ENCODE results near the gene ENHO.

Gene ENHO

GRCh38 chr9:34505370-34506120 is 17.2 kb downstream of the ENHO start:
- no peak overlapping the region for H3K4me3 ChIP-seq (ENCODE audit: low read depth, low read length)
- in situ Hi-C loops (cut with HindIII; ENCODE audit: low sequenced_read_pairs), result loop anchor here (10.0 kb wide), 2 partner anchors 81 to 109 kb away; partner anchors contain the start of gene RPP25L
- no peak for TF ChIP-seq CTCF (IDR thresholded peaks at IDR 0.05; ENCODE audit: low read depth, low read length, missing control alignments)
- DNase-seq (ENCODE audit: low read depth), result no peak

GRCh38 chr9:34503406-34503805 is 19.4 kb downstream of the ENHO start:
- in situ Hi-C loops (cut with HindIII; ENCODE audit: low sequenced_read_pairs), result loop anchor here (10.0 kb wide), 2 partner anchors 79 to 111 kb away; partner anchors contain the start of gene RPP25L
- no peak for TF ChIP-seq CTCF (IDR thresholded peaks at IDR 0.05; ENCODE audit: low read depth, low read length, missing control alignments)
- DNase-seq (ENCODE audit: low read depth), result no peak
- H3K4me3 ChIP-seq (ENCODE audit: low read depth, low read length), result no peak overlapping the region

GRCh38 chr9:34502891-34503290 is 19.9 kb downstream of the ENHO start:
- no peak for DNase-seq (ENCODE audit: low read depth)
- no peak for TF ChIP-seq CTCF (IDR thresholded peaks at IDR 0.05; ENCODE audit: low read depth, low read length, missing control alignments)
- in situ Hi-C loops (cut with HindIII; ENCODE audit: low sequenced_read_pairs), result loop anchor here (10.0 kb wide), 2 partner anchors 78 to 112 kb away; partner anchors contain the start of gene RPP25L
- H3K4me3 ChIP-seq (ENCODE audit: low read depth, low read length), result no peak overlapping the region

DNA sequence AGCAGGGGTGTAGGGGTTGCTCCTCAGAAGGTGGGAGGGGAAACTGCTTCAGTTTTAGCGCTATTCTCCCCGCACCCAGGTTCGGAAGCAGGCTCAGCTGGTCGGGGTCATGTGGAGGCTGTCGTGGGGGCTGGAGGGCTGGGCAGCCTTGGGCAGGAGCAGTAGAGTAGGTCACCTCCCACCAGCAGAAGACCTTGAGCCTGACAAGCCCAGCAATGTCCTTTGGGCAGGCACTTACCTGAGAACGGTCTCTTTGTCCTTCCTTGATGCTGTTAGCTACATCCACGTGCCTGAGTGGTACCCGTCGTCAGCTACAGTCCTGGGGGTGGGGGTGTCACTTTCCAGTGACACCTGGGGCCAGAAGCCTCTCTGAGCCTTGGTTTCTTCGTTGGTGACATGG is 20.3 kb downstream of the ENHO start:
- DNase-seq (ENCODE audit: low read depth), result no peak
- in situ Hi-C loops (cut with HindIII; ENCODE audit: low sequenced_read_pairs), result loop anchor here (10.0 kb wide), 2 partner anchors 78 to 112 kb away; partner anchors contain the start of gene RPP25L
- no peak overlapping the region for H3K4me3 ChIP-seq (ENCODE audit: low read depth, low read length)
- no peak for TF ChIP-seq CTCF (IDR thresholded peaks at IDR 0.05; ENCODE audit: low read depth, low read length, missing control alignments)

DNA sequence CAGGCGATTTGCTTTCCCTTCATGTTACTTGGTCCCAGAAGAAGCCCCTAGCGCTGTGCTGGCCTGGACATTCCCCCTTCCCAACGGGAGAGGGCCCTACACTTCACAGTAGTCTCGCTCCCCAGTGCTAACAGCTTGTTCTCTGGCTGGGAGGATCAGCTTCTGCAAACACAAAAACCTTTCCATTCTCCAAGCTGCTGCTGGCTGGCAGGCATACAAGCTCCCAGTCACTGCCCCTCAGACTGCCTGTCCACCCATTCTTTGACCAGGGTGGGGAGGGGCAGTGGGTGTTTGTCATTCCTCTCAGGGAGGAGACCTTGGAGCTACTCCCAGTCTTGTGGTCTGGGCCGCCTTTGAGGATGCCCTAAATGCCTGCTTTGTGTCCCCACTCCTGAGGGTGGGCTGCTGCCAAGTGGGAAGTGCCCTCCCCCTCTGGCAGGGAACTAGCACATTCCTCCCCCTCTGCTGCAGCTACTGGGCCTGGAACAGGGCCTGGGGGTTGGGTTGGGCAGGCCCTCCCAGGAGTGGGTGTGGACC is 20.8 kb downstream of the ENHO start:
- peak; percentile 73 for DNase-seq (ENCODE audit: low read depth)
- TF ChIP-seq CTCF (IDR thresholded peaks at IDR 0.05; ENCODE audit: low read depth, low read length, missing control alignments), result peak; percentile 52
- in situ Hi-C loops (cut with HindIII; ENCODE audit: low sequenced_read_pairs), result loop anchor here (10.0 kb wide), 2 partner anchors 77 to 113 kb away; partner anchors contain the start of gene RPP25L
- no peak overlapping the region for H3K4me3 ChIP-seq (ENCODE audit: low read depth, low read length)

DNA sequence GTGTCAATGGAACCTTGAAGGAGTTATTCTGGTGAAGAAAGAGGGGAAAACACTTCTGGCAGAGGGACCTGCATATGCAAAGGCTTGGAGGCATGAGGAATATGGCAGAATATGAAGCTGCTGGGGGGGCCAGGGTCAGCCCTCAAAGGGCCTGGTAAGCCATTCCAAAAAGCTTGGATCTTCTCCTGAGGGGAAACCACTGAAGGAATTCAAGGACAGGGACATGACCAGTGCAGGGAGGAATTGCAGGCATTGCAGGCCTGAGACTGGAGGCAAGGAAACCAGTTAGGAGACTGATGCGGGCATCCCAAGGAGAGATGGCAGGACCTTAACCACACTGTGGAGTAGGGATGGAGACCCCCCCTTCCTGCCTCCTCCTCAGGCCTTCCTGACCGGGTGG is 21.4 kb downstream of the ENHO start:
- H3K4me3 ChIP-seq (ENCODE audit: low read depth, low read length), result no peak overlapping the region
- TF ChIP-seq CTCF (IDR thresholded peaks at IDR 0.05; ENCODE audit: low read depth, low read length, missing control alignments), result no peak
- DNase-seq (ENCODE audit: low read depth), result no peak
- in situ Hi-C loops (cut with HindIII; ENCODE audit: low sequenced_read_pairs), result loop anchor here (10.0 kb wide), 2 partner anchors 77 to 113 kb away; partner anchors contain the start of gene RPP25L
